NCI-H2107 (cell line): ENCODE results near the gene TSR3.

ENCODE experiments used
- DNase-seq: peaks from one replicate; lab custom pipeline; 2025; lab: John Stamatoyannopoulos, UW

The TSR3 gene

GRCh38 chr16:1377406-1378010 lies 25.8 kb upstream of the TSR3 start:
- DNase-seq: no peak

- DNase-seq: no peak
Measured at GRCh38 chr16:1375741-1376410, 24.2 kb upstream of the TSR3 start.

- DNase-seq: no peak
Measured at GRCh38 chr16:1375298-1375640, 23.6 kb upstream of the TSR3 start.

GRCh38 chr16:1374418-1375297 lies 23.0 kb upstream of the TSR3 start:
- DNase-seq: no peak

- DNase-seq: no peak
Measured at GRCh38 chr16:1372292-1372950, 20.7 kb upstream of the TSR3 start.

GRCh38 chr16:1371054-1371978 lies 19.6 kb upstream of the TSR3 start:
- DNase-seq: no peak

GRCh38 chr16:1367486-1368174 lies 16.0 kb upstream of the TSR3 start:
- DNase-seq: no peak

GRCh38 chr16:1366712-1367299 lies 15.1 kb upstream of the TSR3 start:
- no peak for DNase-seq

- DNase-seq: no peak
Measured at GRCh38 chr16:1366060-1366711, 14.5 kb upstream of the TSR3 start.

GRCh38 chr16:1364510-1364909 lies 12.8 kb upstream of the TSR3 start:
- no peak for DNase-seq

GRCh38 chr16:1363501-1364041 lies 11.9 kb upstream of the TSR3 start:
- DNase-seq: peak; percentile 61

- DNase-seq: no peak
Measured at GRCh38 chr16:1362807-1363206, 11.1 kb upstream of the TSR3 start.

- DNase-seq: no peak
Measured at GRCh38 chr16:1361685-1362360, 10.1 kb upstream of the TSR3 start.

- DNase-seq: no peak
Measured at GRCh38 chr16:1357906-1358566, 6.4 kb upstream of the TSR3 start.

- no peak for DNase-seq
Measured at GRCh38 chr16:1356061-1356900, 4.6 kb upstream of the TSR3 start.

GRCh38 chr16:1355591-1355990 lies 3.9 kb upstream of the TSR3 start:
- no peak for DNase-seq

GRCh38 chr16:1354815-1355540 lies 3.3 kb upstream of the TSR3 start:
- DNase-seq: no peak
